ENCODE measurements around the gene HOXB2.

Gene HOXB2

DNA sequence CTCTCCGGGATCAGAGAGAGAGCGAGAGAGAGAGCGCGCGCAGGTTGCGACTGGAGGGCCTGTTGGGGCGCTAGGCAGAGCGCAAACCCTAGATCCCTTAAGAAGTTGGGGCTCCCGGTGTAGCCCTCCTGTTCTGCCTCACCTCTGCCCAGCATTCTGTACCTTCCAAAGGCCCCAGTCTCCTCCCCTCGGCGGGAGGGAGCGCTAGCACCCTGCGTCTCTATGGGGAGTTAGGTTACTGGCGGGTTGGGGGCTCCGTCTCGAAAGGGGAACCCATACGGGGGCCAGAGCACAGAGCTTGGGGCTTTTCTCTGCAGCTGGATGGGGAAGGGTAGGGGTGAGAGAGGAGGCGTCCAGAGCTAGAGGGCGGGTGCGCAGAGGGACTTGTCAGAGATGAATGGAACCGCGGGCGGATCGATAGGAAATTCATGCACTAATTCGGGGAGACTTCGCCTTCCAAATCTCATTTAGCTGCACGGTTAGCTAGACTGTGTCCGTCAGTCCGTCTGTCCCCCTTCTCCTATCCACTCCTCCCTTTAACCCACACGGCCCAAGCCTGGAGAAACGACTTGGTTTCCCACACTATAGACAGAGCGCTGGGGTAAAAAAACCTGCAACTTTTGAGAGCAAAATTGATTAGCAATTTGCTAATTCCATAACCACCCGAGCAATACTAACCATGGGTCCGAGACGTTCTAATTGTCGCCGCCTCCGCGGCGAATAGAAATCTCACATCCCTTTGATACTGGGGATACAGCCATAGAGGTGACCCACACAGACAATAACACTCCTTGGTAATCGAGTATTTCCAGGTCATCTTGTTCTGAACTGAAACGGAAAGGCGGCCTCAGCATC, 33.9 kb upstream of the HOXB2 start:
- DNase-seq (ENCODE audit: low read depth, low spot score), result no peak

DNA sequence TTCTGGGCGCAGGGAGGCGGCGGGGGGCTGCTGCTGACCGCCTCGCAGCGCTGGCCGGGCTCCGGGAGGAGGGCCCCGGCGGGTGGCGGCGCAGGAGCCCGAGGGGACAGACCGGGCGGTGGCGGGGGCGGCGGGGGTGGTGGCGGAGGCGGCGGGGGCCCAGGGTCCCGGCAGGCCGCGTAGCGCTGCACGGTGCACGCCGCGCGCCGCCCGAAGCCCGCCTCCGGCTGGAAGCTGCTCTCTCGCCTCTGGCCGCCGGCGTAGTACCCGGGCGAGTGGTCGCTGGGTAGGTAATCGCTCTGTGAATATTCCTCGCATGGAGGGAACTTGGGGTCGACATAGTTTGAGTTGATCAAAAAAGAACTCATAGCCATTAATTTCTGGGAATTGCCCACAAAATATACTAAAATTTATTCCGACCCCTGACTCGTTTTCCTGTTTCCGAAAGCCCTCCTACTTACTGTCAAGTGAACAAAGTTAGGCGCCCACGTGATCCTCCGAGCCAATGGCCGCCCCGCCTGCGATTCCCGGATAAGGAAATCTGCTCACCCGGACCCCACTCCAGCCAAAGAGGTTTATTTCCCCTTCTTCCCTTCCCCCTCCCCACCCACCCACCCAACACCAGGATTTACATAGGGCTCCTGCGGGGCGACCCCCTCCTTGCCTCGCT, 33.2 kb upstream of the HOXB2 start, which contains the start of gene HOXB4:
TSS of gene HOXB4 (minus strand) at position 405 of the 670 bp plus-strand sequence. CDS start at position 374, 31 bp downstream.
- DNase-seq (ENCODE audit: low read depth, low spot score), result no peak

DNA sequence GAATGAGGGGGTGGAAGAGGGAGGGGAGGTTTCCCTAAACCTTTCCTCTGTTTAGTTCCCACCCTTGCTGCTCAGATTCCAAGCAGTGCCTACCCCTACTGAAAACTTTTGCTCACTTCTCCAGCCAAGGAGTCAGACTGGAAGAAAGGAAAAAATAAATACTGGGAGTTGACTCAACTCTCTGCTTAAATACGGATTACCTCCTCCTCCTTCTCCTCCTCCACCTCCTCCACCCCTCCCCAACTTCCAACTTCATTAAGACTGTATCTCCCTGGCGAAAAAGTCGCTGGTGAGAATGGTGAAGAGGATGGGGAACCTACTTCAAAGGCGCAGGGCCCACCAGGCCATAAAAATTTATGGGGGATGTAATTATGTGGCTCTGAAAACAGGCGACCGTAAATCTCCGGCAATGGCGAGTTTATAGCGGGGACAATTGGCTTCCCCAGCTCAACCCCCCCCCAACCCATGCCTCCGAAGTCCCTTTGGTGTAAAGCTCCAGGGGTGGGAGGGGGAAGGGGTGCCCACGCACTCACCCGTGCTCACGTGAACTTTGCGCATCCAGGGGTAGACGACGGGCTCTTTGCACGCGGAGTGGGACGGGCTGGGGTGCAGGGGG, 32.5 kb upstream of the HOXB2 start:
- no peak for DNase-seq (ENCODE audit: low read depth, low spot score)

DNA sequence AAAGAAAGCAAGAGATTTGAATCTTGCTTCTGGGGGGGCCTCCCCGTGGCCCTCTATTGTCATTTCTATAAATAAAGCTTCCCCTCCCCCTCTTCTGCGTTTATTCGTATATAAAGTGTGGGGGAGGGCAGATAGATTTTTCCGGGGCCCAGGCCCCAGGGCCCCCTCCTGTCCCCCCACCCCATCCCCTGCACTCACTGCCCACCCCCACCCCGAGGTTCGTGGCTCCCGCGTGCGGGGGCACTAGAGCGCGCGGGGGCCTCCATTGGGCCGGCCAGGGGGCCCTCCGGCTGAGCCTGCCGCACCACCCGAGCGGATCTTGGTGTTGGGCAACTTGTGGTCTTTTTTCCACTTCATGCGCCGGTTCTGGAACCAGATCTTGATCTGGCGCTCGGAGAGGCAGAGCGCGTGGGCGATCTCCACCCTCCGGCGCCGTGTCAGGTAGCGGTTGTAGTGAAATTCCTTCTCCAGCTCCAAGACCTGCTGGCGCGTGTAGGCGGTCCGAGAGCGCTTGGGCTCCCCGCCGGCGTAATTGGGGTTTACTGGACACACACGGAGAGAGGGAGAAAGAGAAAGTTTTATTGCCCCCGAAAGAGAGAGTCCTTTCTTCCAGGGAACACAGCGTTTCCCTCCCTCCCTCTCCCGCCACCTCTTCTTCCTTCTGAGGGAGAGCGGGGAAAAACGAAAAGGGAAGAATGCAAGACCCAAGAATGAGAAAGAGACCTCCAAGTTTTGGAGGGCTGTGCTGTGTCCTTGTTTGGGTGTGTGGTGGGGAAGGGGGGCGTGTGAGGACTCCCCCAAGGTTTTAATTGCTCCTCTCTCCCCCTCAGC, 31.8 kb upstream of the HOXB2 start:
- no peak for DNase-seq (ENCODE audit: low read depth, low spot score)

DNA sequence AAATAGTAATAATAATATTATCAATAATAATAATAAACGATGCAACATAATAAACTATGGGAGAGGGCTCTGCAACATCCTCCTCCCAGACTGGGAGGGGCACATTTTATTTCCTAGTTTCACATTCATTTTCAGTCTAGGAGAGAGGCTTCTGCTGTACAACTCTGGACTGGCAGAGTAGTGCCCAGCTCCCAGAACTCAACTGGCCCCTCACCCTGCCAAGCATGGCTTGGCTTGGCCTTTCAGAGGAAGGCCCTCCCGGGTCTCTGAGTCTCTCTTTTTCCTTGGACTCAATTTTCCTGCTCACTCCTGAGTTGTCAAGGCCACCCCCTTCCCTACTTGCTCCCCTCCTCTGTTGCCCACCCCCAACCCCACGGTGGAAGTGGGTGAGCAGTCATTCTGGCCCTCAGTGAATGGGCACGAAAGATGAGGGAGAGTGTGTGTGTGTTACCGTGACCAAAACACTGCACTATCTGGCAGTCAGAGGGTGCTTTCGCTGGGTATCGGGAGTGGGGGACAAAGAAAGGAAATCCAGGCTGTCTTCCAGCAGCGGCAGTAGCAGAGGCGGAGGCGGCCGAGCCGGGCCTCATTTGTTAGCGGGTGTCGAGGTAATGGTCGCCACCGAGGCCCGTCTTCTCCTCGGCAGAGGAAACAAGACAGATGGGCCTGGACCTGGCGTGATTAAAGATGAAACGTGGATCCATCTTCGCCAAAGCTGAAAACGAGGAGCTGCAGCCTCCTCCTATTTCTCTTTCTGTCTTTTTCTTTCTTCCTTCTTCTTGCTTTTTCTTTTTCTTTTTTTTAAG, 31.0 kb upstream of the HOXB2 start:
- no peak for DNase-seq (ENCODE audit: low read depth, low spot score)

DNA sequence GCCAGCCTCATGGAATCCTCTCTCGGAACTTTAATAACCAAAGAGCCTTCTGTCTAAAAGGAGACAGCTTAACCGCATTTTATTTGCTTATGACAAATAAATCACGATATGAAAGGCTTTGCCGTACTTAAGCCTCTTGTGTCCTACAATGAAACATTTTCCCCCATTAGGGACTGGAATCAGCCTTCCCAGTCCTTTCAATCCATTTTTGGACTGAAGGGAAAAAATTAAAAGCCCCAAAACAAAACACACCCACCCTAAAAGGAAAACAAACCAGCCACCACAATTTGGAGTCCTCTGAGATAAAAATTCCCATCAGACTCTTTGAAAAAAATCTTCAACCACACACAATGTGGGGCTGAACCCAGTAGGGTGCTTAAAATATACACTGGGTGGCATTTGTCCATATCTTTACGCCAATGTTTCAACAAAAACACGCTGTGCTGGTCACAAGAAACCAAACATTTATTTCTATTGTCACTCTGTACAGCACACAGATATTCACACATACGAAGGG, 30.2 kb upstream of the HOXB2 start:
- DNase-seq (ENCODE audit: low read depth, low spot score), result no peak

DNA sequence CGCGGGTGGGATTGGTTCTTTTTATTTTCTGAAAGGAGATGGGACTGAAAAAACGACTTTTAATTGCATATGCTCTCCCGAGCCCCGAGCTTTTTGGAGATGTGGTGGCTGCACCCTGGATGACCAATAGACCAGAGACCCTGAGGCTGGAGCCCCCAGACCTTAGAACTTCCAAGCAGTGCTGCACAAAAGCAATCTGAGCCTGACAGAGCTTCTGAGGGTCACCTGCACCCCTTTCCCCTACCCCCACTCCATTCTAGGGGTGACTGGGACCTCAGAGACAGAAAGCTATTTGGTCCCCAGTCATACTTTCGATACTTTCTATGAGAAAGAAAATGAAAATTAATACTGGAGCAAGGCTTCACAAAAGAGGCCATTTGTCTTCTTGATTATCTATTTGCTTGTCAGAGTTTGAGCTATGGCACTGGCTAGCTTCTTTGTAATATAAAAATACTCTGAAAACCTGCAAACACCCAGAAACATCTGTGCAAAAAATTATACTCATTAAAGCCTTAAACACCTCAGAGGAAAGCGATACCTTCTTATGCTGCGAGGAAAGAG, 29.7 kb upstream of the HOXB2 start:
- no peak for DNase-seq (ENCODE audit: low read depth, low spot score)

DNA sequence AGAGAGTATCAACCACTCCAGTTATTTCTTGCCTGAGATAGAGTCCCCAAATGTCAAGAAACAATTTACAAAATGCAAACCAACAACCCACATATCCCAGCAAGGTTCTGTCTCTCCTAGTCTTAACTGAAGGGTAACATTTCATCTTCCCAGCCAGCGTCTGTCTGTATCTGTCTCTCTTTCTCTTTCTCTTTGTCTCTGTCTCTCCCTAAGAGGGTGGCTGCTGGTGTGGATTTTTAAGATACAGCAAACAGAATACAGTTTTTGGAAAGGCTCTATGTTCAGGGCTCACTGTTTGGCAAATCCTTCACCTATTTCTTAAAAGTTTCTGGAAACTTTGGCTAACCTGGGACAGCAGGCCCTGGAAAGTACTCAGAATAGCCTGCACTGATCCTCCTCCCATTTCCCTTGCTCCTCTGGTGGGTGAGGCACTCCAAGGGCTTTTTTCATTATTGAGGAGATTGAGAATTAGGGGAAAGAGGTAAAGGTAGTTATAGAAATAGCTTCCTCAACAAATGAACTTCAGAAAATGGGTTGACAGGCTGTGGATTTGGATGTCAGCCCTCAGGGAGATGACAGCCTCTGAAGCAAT, 27.0 kb upstream of the HOXB2 start:
- DNase-seq (ENCODE audit: low read depth, low spot score), result no peak

DNA sequence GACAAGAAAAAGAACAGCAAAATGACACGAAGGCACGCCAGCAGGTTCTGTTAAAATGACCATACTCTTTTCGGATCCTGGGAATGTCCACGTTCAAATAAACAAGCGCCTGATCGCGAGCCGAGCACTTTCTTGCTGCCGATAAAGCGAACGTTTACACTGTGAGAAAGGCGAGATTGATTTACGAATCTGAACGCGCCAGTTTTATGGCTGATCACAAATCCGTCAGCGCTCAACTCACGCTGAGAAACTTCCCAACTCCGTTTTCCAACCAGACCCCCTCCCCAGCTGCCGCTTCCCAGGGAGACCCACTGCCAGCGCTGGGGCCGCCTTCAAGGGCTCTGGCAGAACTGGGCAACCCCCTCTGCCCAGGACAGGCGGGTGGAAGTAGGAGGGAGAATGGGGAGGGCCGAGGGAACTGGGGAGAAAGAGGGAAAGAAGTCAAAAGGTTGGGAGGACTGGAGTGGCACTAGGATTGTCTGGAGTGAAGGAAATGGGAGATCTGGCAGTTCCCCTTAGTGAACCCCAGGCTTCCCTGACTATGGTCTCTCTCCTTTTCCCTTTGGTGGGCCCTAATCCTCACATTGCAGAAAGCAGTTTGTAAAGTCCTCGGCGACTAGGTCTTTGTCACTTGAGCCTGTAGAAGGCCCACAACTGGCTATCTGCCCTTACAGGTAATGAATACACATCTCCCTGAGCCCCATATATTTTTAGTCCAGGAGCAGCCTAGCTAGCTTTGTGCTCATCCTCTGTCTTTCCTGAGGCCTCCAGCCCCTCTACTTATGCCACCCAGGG, 26.3 kb upstream of the HOXB2 start:
- no peak for DNase-seq (ENCODE audit: low read depth, low spot score)

DNA sequence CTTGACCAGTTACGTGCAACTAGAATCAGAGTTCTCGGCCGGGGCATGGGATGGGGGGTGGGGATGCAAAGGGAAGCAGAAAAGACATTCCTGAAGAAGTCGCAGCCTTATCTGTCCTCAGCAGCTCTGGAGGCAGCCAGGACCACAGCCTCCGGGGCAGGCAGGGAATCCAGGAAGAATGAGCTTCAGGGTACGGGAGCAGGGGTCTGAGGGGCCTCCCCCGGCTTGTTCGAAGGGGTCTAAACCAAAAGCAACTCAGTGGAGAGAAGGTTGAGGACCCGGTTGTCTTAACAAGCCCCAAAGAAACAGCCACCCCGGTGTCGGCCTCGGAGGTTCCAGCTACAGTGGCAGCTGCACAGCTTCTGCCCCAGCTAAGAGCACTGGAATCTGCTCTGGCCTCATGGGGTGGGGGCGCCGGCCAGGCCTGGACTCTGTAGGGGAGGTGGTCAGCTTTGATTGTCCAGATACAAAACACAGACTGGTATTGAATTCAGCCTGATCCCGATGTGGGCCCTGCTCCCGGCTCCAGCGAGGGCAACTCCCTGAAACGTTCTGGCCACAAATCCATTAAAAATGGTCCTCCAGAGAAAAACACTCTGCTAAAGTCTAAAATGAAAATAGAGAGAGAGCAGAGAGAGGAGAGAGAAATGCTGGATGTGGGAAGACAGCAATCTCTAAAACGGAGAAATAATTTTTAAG, 25.6 kb upstream of the HOXB2 start:
- DNase-seq (ENCODE audit: low read depth, low spot score), result no peak

DNA sequence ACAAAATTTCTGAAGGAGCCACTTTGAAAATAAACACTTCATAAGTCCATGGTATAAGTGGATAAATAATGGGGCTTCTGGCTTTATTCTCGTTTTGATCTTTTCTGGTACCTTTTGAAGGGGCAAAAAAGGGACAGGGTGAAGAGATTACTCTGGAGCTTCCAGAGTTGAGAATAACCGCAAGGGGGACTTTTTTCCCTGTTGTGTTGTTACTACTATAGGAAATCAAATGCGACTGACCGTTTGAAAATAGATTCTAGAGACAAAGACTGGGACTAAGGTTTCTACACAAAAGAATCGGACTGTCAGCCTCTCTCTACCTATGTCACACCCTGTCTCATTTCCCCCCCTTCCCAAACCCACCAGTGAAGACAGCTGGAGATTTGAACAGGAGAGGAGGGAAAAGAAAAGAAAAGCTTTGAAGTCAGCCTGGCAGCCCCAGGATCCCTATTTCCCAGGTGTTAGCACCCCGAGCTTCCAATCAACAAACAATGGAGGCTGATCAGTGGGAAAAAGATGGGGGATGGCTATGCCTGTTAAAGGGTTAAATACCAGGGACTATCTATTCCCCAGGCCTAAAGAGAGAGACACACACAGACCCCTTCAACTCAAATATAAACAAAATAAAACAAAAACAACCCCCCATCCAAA, 24.9 kb upstream of the HOXB2 start:
- DNase-seq (ENCODE audit: low read depth, low spot score), result no peak

DNA sequence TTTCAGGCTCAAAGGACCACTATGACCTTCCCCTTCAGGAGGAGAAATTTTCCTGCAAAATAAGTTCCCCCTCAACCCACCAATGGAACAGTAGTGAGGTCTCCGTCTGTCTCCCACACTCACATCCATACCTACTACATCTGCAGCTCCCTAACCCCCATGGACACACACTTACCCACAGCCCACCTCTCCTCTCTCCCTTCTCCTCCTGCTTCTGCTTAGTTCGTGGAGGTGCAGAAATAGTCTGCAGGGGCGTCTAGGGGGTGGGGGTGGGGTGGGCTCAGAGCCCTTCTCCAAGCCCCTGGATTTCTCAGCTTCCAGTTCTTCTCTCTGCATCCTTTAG, 24.3 kb upstream of the HOXB2 start:
- DNase-seq (ENCODE audit: low read depth, low spot score), result no peak

DNA sequence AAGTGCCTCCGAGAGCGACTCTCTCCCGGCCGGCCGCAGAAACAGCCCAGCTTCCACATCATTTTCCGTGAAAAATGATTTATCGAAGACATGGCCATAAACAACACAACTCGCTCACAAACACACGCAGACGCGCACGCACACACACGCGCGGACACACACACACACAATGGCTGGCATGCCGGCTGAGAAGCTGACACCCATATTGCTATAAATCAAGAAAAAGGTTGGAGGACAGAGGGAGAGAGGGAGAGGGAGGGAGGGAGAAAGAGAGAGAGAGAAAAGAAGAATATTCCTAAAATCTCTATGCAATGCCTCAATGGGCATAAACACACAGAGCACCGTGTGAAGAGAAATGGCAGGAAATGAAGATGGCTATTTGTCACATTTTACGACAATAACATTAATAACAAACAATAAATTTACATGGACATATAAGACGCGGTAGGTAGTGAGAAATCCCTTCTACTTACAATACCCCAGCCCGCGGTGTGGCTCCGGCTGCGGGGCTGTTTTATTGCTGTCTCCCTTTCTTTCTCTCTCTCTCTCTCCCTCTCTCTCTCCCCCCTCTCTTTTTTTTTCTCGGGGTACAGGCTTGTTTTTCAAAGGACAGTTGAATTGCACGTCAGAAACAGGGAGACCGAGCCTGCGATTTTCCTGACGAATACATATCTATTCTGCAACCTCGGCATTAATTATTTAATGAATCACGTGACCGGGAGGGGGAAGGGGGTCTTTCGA, 23.8 kb upstream of the HOXB2 start:
- no peak for DNase-seq (ENCODE audit: low read depth, low spot score)

DNA sequence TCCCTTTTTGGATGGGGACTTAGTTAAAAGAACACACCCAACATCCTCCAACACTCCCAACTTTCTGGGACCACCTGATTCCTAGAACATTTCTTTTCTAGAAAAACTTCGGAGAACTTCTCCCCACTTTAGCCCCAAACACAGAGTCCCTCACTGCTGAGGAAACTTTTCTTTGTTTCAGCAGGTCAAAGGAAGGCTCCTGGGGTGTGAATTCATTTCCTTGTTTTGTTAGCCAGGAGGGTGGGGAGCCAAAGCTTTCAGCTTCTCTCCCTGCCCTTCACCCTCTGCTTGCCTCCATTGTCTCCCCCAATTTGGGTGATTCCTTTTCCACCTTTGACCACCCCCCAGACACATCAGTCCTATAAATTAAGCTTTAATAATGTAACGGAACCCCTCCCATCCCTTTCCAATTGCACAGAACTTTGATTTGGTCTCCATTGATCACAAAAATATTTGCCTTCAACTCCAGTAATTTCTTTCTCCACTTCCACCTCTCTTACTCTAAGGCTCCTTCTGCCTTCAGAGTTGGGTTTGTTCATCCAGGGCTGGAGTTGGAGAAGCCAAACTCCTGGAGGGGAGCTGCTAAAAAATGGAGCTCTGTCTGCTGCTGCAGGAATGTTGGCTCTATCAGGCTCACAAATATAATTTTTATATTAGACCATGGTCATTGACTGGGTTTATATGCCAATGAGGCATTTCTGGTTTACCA, 22.9 kb upstream of the HOXB2 start:
- no peak for DNase-seq (ENCODE audit: low read depth, low spot score)

DNA sequence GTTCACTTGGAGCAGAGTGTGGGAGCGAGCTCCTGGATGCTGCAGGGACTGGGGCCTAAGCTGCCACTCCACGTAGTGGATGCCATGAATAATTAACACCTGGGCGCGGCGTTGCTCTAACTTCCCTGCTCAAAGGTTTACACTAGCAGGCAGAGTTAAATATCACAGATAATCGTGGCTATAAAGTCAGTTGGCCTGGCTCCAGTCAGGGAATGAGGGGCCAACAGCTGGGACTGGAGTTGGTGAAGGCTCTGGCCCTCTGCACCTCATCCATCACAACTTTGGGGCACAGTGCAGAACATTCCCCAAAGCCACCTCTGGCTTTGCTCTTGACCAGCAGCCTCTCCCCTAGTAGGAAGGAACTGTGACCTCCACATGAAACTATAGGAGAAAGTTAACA, 22.3 kb upstream of the HOXB2 start:
- DNase-seq (ENCODE audit: low read depth, low spot score), result no peak

DNA sequence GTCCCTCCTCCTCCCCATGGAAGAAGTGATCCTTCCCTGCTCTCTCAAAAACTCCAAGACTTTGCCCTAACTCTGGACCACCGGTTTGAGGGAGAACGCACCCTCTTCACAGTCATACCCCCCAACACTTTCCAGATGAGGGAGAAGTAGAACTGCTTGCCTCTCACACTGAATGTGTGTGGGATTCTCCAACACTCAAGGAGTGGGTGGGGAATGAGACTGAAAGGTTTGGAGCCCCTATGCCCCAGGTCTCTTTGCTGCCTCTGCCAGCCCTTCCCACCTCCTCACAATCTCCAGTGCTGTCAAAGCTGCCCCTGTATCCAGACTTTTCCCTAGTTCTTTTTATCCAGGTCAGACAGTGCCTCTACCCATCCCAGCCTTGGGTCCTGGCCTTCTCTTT, 21.8 kb upstream of the HOXB2 start:
- DNase-seq (ENCODE audit: low read depth, low spot score), result no peak
